T1000 (cell line): ENCODE data around the gene OR2Z1.
"Not testable (repeated sequence)": the region's sequence is repeated elsewhere in the genome, so short reads cannot be mapped to it uniquely, and the experiment has no call there.

ENCODE experiments used
- DNase-seq: peaks from one replicate; lab custom pipeline; 2025; ENCODE audit warnings: mixed read lengths; lab: John Stamatoyannopoulos, UW

The OR2Z1 gene

DNA sequence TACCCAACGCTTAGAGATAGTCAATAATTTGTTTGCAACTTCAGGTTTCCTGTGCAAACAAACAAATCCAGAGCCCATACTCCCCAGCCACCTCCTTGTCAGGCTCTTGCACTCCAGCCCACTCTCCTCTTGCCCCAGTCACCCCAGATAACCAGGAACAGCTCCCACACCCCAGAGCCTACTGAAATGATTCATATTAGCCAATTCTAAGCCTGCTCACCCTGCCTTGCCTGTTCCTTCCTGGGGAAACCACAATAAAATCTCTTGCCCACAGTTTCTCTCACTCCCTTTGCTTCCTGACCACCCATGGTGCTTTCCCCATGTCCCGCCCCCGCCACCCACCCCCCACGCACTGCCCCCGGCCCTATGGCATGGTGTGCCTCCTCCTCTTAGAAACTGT, 19.1 kb upstream of the OR2Z1 start:
- no peak for DNase-seq

- DNase-seq: no peak
Measured at GRCh38 chr19:8703223-8703622, 18.2 kb upstream of the OR2Z1 start.

DNA sequence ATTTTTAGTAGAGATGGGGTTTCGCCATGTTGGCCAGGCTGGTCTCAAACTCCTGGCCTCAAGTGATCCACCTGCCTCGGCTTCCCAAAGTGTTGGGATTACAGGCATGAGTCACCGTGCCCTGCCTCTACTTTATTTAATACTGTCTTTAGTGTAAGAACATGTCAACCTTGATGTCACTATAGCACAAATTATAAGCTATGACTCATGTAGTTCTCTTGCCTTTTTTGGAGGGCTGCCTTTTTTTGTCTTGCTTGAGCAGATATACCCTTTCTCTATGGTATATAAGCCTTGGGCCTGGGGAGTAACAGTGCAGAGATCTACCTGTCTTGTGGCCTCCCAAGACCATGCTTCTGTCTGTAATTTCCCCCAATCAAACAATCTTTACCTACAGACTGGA, 16.1 kb upstream of the OR2Z1 start:
- DNase-seq: not testable (repeated sequence)

DNA sequence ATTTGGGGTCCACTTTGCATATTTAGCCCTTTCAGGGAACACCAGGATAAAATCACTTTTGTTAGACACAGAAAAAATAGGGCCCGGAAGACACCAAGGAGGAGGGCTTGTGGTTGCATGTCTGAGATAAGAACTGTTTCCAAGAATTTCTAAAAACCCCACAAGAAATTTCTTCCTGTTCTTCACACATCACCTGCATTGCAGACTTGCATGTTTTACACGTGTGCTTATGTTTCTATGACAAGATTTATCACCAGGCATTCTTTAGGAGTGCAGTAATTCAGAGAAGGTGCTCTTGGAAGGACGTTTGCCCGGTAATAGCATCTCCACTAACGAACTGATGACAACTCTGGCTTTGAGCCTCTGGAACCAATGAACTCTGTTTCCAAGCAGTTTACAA, 15.7 kb upstream of the OR2Z1 start:
- DNase-seq: no peak

GRCh38 chr19:8710337-8710736, 11.1 kb upstream of the OR2Z1 start:
- not testable (repeated sequence) for DNase-seq

GRCh38 chr19:8722032-8722431, 598 bp downstream of the OR2Z1 start:
- no peak for DNase-seq

DNA sequence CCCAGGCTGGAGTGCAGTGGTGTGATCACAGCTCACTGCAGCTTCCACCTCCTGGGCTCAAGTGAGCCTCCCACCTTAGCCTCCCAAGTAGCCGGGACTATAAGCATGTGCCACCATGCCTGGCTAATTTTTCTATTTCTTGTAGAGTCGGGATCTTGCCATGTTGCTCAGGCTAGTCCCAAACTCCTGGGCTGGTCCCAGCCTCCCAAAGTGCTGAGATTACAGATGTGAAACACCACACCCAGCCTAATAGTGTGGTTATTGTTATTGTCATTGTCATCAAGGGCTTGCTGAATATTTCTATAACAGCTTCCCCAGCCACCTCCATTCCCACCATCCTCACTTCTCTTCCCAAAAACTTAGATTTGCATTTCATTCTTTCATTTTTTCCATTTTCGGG, 2.8 kb downstream of the OR2Z1 start:
- DNase-seq: no peak

GRCh38 chr19:8731428-8732169, 10.2 kb downstream of the OR2Z1 start:
- DNase-seq: no peak

DNA sequence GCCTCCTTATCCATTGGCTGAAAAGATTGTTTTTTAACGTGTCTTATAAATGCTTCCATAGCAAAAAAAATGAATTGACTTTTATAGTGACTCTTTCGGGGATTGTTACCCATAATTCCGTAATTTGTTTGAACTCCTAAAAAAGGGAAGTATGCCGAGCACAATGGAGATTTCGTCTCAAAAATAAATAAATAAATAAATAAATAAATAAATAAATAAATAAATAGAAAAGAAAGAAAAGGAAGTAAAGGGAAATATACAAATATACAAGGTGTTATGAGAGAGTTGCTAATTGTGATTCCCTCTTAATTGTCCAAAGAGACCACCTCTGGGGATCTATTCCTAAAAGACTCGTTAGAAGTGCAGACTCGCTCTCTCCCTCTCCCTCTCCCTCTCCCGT, 16.9 kb downstream of the OR2Z1 start:
- DNase-seq: no peak

DNA sequence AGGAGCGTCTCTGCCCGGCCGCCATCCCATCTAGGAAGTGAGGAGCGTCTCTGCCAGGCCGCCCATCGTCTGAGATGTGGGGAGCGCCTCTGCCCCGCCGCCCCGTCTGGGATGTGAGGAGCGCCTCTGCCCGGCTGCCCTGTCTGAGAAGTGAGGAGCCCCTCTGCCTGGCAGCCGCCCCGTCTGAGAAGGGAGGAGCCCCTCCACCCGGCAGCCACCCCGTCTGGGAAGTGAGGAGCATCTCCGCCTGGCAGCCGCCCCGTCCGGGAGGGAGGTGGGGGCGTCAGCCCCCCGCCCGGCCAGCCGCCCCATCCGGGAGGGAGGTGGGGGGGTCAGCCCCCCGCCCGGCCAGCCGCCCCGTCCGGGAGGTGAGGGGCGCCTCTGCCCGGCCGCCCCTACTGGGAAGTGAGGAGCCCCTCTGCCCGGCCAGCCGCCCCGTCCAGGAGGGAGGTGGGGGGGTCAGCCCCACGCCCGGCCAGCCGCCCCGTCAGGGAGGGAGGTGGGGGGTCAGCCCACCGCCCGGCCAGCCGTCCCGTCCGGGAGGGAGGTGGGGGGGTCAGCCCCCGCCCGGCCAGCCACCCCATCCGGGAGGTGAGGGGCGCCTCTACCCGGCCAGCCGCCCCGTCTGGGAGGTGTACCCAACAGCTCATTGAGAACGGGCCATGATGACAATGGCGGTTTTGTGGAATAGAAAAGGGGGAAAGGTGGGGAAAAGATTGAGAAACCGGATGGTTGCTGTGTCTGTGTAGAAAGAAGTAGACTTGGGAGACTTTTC, 18.0 kb downstream of the OR2Z1 start:
- DNase-seq: not testable (repeated sequence)

GRCh38 chr19:8767257-8767656, 45.8 kb downstream of the OR2Z1 start:
- DNase-seq: not testable (repeated sequence)

- DNase-seq: not testable (repeated sequence)
Measured at GRCh38 chr19:8769265-8769664, 47.8 kb downstream of the OR2Z1 start.

- DNase-seq: not testable (repeated sequence)
Measured at GRCh38 chr19:8773587-8773986, 52.2 kb downstream of the OR2Z1 start.
